GM21515 (cell line): ENCODE measurements around the gene PHF13.
"Not testable (repeated sequence)": the region's sequence is repeated elsewhere in the genome, so short reads cannot be mapped to it uniquely, and the experiment has no call there.

Experiments
- ATAC-seq: cut with Tn5 transposase; IDR thresholded peaks from one replicate; pipeline ENCODE4 v1.9.1; 2021; ENCODE audit not compliant: unreplicated experiment

The PHF13 gene

GRCh38 chr1:6627031-6627430 lies 13.5 kb downstream of the PHF13 start:
- no peak for ATAC-seq

- ATAC-seq = no peak
Observed at GRCh38 chr1:6627841-6628545, 14.5 kb downstream of the PHF13 start.

- ATAC-seq = no peak
Observed at GRCh38 chr1:6628971-6629479, 15.5 kb downstream of the PHF13 start.

- ATAC-seq = no peak
Observed at GRCh38 chr1:6630027-6630426, 16.5 kb downstream of the PHF13 start.

GRCh38 chr1:6631058-6631457 lies 17.5 kb downstream of the PHF13 start:
- ATAC-seq = no peak

- ATAC-seq = no peak
Observed at GRCh38 chr1:6632588-6633514, 19.3 kb downstream of the PHF13 start.

- no peak for ATAC-seq
Observed at GRCh38 chr1:6634371-6635052, 21.0 kb downstream of the PHF13 start.

- no peak for ATAC-seq
Observed at GRCh38 chr1:6635161-6635909, 21.8 kb downstream of the PHF13 start.

GRCh38 chr1:6635910-6636760 lies 22.6 kb downstream of the PHF13 start:
- ATAC-seq = no peak

- not testable (repeated sequence) for ATAC-seq
Observed at GRCh38 chr1:6636778-6637177, 23.2 kb downstream of the PHF13 start.

- ATAC-seq = no peak
Observed at GRCh38 chr1:6637770-6638169, 24.2 kb downstream of the PHF13 start.

GRCh38 chr1:6638226-6638625 lies 24.7 kb downstream of the PHF13 start:
- ATAC-seq = no peak

- ATAC-seq = not testable (repeated sequence)
Observed at GRCh38 chr1:6640867-6641266, 27.3 kb downstream of the PHF13 start.

- no peak for ATAC-seq
Observed at GRCh38 chr1:6645018-6645417, 31.5 kb downstream of the PHF13 start.

GRCh38 chr1:6646499-6647148 lies 33.1 kb downstream of the PHF13 start:
- no peak for ATAC-seq

GRCh38 chr1:6648556-6648955 lies 35.0 kb downstream of the PHF13 start:
- no peak for ATAC-seq

GRCh38 chr1:6651909-6652308 lies 38.4 kb downstream of the PHF13 start:
- ATAC-seq = no peak

GRCh38 chr1:6652986-6653385 lies 39.5 kb downstream of the PHF13 start:
- ATAC-seq = no peak
